ENCODE results near the gene GIT2.
A peak's percentile ranks its signal among the peaks of the same experiment; 100 is the strongest.
"Not testable (repeated sequence)": the region's sequence is repeated elsewhere in the genome, so short reads cannot be mapped to it uniquely, and the experiment has no call there.

Gene GIT2

DNA sequence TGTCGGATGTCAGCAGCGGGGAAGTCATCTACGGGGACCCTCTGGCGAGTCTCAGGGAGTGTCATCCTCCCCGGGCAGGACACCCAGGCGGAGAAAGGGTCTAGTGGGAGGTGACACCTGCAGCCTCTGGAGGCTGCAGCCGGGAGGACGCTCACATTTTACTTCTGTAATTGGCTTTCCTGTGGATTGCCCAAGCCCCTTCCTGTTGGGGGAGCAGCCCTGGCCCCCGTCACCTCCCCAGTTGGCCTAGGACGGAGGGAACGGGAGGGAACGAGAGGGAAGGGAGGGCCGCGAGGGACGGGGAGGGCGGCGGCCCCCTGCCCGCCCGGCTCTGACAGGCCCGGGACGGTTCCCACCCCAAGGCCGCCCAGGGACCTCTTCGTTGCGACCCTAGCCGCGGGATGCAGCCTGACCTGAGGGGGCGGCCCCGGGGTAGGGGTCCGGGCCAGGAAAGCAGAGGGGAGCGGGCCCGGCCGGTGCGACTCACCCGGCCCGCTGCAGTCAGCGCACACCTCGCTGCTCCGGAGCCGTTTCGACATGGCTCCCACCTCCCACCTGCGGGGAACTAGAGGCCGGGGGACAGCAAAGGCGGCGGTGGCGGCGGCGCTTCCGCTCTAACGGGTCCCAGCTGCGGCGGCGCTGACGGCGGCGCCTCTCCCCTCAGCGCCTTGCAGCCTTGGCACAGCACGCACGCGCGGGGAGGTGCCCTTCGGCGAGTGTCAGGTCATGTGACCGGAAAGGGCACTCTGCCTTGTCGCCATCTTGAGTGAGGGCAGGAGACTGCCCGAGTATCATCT, at the start of gene GIT2:
Gene GIT2, minus strand, starts transcription at position 683 of the 797 bp plus-strand sequence. Its CDS starts 144 bp downstream, at position 539.
- peak; percentile 96 for DNase-seq

- no peak for DNase-seq
Measured at GRCh38 chr12:110042264-110042663, 46.1 kb upstream of the GIT2 start.

DNA sequence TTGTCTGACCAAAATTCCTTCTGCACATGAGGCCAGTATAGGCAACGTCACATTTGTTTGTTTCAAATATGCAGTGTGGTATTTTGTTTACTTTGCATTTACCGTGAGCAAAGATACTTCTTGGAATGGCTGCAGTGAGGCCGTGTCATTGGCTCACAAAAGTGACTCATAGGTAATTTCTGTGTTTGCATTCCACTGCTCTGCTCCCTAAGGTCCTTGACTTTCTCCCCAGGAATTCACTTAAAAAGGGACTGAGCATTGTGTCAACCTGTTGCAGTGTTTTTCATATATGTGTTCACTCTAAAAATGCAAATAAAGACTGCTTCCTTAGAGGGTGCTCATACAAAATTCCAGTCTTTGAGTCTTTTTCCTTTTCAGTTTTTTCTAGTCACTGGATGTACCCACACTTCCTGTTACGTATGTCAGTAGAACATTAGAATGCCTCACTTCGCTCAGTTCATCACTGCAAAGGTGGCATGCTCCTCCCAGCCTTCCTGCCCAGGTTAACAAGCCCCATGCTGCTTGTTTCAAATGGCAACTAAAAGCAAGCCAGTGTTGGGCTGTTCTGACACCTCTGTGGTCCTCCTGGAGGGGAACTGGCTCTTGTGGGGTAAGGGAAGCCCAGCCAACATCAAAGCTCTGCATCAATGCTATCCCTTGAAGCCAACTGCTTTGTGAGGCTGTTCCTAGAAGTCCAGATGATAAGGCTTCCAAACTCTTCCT, 43.1 kb upstream of the GIT2 start:
- DNase-seq: peak; percentile 59

DNA sequence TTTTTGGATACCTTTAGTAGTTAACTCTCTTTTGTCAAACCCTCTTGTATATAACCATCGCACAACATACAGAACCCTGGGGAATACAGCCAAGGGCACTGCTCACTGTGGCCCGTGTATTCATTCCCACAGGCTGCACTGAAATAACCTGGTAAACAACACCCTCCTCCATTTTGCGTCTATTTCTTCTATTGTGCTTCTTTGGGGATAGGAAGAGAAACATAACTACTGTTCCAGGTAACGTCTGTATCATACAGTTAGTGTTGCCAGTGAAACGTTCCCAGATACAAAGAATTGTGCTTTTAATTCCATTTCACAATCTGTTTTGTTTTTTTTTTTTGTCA, 42.5 kb upstream of the GIT2 start:
- no peak for DNase-seq

- DNase-seq: no peak
Measured at GRCh38 chr12:110037315-110037714, 41.1 kb upstream of the GIT2 start.

- no peak for DNase-seq
Measured at GRCh38 chr12:110035534-110036104, 39.5 kb upstream of the GIT2 start.

DNA sequence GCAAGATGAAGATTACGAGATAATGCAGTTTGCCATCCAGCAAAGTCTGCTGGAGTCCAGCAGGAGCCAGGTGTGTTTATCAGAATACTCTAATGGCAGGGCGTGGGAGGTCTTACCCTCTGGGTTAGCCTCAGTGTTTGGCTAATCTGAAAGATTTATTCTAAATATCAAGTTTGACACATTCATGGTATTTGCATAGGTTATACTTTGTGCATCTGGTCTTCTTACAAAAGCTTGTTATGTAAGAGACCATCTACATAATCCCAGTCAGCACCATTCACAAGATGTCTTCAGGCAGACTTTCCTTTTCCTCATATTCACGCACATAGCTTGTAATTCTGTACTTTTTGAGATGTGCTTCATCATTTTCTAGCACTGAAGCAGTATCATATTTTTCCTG, 37.7 kb upstream of the GIT2 start:
- DNase-seq: no peak

DNA sequence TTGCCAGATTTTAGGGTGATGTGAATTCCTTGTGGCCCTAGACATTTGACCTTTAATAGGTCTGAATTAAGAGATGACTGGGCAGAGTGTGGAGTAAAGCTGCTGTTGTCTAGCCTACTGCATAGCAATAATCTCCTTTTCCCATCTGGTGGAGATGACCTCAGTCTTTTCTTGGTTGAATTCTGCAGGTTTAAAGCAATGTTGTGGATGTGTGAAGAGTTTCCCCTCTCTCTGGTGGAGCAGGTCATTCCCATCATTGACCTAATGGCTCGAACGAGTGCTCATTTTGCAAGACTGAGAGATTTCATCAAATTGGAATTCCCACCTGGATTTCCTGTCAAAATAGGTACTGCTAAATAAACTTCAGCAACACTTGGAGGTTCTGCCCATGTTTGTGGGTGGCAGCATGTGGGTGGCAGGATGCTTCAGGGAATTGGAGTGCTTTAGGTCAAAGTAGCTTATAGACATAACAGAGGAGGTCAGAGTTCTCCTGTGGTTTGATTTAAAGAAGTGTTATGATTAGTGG, 33.2 kb upstream of the GIT2 start:
- no peak for DNase-seq

- DNase-seq: no peak
Measured at GRCh38 chr12:110028323-110028722, 32.2 kb upstream of the GIT2 start.

GRCh38 chr12:110024051-110024450, 27.9 kb upstream of the GIT2 start:
- DNase-seq: no peak

DNA sequence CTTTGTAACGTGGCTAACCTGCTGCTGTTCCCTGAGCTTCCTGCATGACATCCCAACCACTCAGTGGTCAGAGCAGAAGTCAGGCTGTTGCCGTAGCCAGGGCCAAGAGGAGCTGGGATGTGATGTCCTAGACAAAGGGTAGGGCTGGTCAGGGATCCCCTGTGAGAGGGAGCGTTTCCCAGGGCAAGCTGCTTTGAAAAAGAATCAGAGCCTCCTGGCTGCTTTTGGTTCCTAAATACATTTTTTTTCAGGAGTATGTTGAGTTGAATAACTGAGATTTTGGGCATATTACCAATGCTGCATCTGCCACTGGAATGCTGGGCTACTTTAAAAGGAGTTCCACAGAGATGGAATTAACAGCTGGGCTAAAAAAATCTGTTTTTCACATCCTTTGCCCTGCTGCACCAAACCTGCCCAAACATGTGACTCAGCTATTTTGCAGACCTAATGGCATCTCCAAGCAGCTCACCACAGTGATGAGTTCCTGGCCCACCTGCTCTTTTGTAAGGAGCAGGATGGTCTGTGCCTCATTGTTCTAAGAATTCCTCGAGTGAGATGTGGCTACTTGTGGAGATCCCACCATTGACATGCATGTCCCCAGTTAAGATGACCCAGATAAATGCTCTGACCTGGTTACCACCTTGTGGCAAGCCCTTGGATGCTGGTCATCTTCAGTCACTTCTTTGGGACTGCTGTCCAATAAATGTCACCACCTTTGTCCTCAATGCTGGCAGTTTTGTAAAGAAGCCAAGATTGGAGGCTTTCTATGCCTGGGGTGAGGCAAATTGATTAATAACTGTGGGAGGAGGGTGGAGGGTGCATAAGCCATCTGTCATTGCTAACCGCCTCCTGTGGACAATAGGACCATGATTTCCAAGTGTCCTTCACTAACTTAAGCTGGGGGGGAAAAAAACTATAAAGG, 27.2 kb upstream of the GIT2 start:
- DNase-seq: no peak

DNA sequence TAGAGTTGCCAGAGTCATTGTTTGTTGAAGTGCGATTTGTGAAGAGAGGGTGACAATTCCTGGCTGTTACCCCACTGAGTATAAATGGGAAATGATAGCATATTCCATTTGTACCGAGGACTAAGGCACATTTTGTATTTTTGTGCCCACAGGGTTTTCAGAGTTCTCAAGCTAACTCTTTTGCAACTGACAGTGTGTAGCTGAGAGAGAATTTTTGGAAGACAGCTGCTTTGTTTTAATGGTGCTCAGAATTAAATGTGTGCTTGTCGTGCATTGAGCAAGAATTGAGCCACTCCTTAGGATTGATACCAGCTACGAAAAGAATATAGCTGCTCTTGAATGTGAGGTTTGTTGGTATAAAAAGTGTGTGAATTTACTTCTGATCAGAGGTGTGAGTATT, 24.8 kb upstream of the GIT2 start:
- no peak for DNase-seq

GRCh38 chr12:110015132-110015531, 19.0 kb upstream of the GIT2 start:
- peak; percentile 62 for DNase-seq

GRCh38 chr12:110012659-110013058, 16.5 kb upstream of the GIT2 start:
- no peak for DNase-seq

DNA sequence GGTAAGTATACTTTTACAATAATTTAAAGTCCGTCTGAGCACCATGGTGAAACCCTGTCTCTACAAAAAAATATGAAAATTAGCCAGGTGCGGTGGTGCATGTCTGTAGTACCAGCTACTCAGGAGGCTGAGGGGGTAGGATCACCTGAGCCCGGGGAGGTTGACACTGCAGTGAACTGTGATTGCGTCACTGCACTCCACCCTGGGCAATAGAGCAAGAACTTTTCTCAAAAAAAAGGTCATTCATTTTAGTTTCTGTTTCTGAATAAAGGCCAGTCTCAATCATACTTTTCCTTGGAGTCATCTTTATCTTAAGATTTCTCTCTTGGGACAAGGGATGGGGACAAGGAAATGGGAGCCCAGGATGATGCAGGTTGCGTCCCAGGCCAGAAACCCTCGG, 16.0 kb upstream of the GIT2 start:
- DNase-seq: peak; percentile 48

GRCh38 chr12:110010853-110011723, 14.9 kb upstream of the GIT2 start:
- DNase-seq: peak; percentile 50

GRCh38 chr12:110008681-110009398, 12.7 kb upstream of the GIT2 start:
- DNase-seq: not testable (repeated sequence)

GRCh38 chr12:110007881-110008280, 11.7 kb upstream of the GIT2 start:
- no peak for DNase-seq

- DNase-seq: no peak
Measured at GRCh38 chr12:110006115-110006514, 9.9 kb upstream of the GIT2 start.

- DNase-seq: peak; percentile 36
Measured at GRCh38 chr12:110005319-110005973, 9.3 kb upstream of the GIT2 start.
